GM23338 (cell line): ENCODE measurements around the gene PIGU. TPM values are rescaled to one million over a fixed set of nuclear protein-coding genes. Genes with fewer than 3 reads are reported as not detected.

ENCODE experiments used
- ATAC-seq: fragments of 200-7000 bp; cut with Tn5 transposase; 3 replicates; pipeline ENCODE4 v1.9.1; 2020
- DNase-seq: peaks from one replicate; pipeline ENCODE4 v3.0.0-alpha.2; 2015; ENCODE audit warnings: low spot score
- H2AFZ ChIP-seq: fragments of 200-600 bp; sonication (generic); 2 replicates; pipeline ENCODE4 v1.8.0; 2016; ENCODE audit warnings: antibody characterized with exemption, mild to moderate bottlenecking, moderate library complexity
- H3F3A ChIP-seq: fragments of 200-600 bp; sonication (generic); replicated peaks from 2 replicates; pipeline ENCODE4 v1.8.0; 2017; ENCODE audit warnings: antibody characterized with exemption, mixed run types, low read depth
- H3K27ac ChIP-seq: fragments of 200-600 bp; sonication (generic); 2 replicates; pipeline ENCODE4 v1.6.1; 2016; ENCODE audit warnings: low read depth
- H3K27me3 ChIP-seq: fragments of 200-600 bp; sonication (generic); 2 replicates; pipeline ENCODE4 v1.8.0; 2016; ENCODE audit warnings: mild to moderate bottlenecking, mixed run types, moderate library complexity; ENCODE audit not compliant: insufficient read depth
- H3K36me3 ChIP-seq: fragments of 200-600 bp; sonication (generic); 2 replicates; pipeline ENCODE4 v1.8.0; 2016; ENCODE audit warnings: mild to moderate bottlenecking; ENCODE audit not compliant: insufficient read depth
- H3K4me1 ChIP-seq: fragments of 200-600 bp; sonication (generic); 2 replicates; pipeline ENCODE4 v1.8.0; 2016; ENCODE audit warnings: mild to moderate bottlenecking, moderate library complexity; ENCODE audit not compliant: insufficient read depth
- H3K4me2 ChIP-seq: fragments of 200-600 bp; sonication (generic); 2 replicates; pipeline ENCODE4 v1.7.1; 2017; ENCODE audit warnings: mixed run types
- H3K4me3 ChIP-seq: fragments of 200-600 bp; sonication (generic); 2 replicates; pipeline ENCODE4 v1.6.1; 2016; ENCODE audit warnings: mixed run types
- H3K79me2 ChIP-seq: fragments of 200-600 bp; sonication (generic); replicated peaks from 2 replicates; pipeline ENCODE4 v1.8.0; 2017; ENCODE audit warnings: mild to moderate bottlenecking; ENCODE audit not compliant: insufficient read depth
- H3K9me2 ChIP-seq: fragments of 200-600 bp; sonication (generic); 2 replicates; pipeline ENCODE4 v1.8.0; 2017; ENCODE audit not compliant: insufficient read depth
- H4K20me1 ChIP-seq: fragments of 200-600 bp; sonication (generic); replicated peaks from 2 replicates; pipeline ENCODE4 v1.8.0; 2017; ENCODE audit warnings: mild to moderate bottlenecking; ENCODE audit not compliant: insufficient read depth
- H3K27ac Mint-ChIP-seq: 2 replicates; pipeline ENCODE4 v1.8.0; 2020; ENCODE audit warnings: inconsistent platforms, mild to moderate bottlenecking, moderate library complexity, mixed read lengths
- H3K27me3 Mint-ChIP-seq: 3 replicates; pipeline ENCODE4 v1.8.0; 2022; ENCODE audit warnings: low read depth, mild to moderate bottlenecking, moderate library complexity, mixed read lengths, inconsistent platforms; ENCODE audit not compliant: insufficient read depth, poor library complexity
- H3K36me3 Mint-ChIP-seq: 3 replicates; pipeline ENCODE4 v1.8.0; 2021; ENCODE audit warnings: low read depth, mild to moderate bottlenecking, inconsistent platforms, moderate library complexity, mixed read lengths
- H3K4me1 Mint-ChIP-seq: 3 replicates; pipeline ENCODE4 v1.8.0; 2020; ENCODE audit warnings: mild to moderate bottlenecking, inconsistent platforms, mixed read lengths
- H3K4me3 Mint-ChIP-seq: 3 replicates; pipeline ENCODE4 v1.8.0; 2021; ENCODE audit warnings: moderate library complexity, mild to moderate bottlenecking, inconsistent platforms, mixed read lengths
- H3K9me3 Mint-ChIP-seq: 3 replicates; pipeline ENCODE4 v1.8.0; 2020; ENCODE audit warnings: moderate library complexity, mild to moderate bottlenecking, inconsistent platforms, mixed read lengths
- CREB1 ChIP-seq: fragments of 250-450 bp; sonication (Bioruptor Pico); IDR thresholded peaks from 2 replicates; pipeline ENCODE4 v1.5.0; 2020; ENCODE audit warnings: low read depth, mild to moderate bottlenecking, moderate library complexity
- EZH2 ChIP-seq: fragments of 200-600 bp; sonication (generic); IDR thresholded peaks from one replicate; pipeline ENCODE4 v1.8.0; 2017; ENCODE audit warnings: antibody characterized with exemption, mild to moderate bottlenecking, low read depth; ENCODE audit not compliant: unreplicated experiment
- EZH2phosphoT487 ChIP-seq: fragments of 200-600 bp; sonication (generic); IDR thresholded peaks from one replicate; pipeline ENCODE4 v1.8.1; 2018; ENCODE audit warnings: antibody characterized with exemption; ENCODE audit not compliant: unreplicated experiment
- JUNB ChIP-seq: IDR thresholded peaks from one replicate; pipeline ENCODE4 v1.6.1; 2016; ENCODE audit warnings: antibody characterized with exemption; ENCODE audit not compliant: unreplicated experiment
- NANOG ChIP-seq: IDR thresholded peaks from 2 replicates; pipeline ENCODE4 v1.6.1; 2016; ENCODE audit warnings: antibody characterized with exemption, borderline replicate concordance
- POLR2AphosphoS5 ChIP-seq: IDR thresholded peaks from 2 replicates; pipeline ENCODE4 v1.6.1; 2016; ENCODE audit warnings: antibody characterized with exemption, low read depth
- REST ChIP-seq: IDR thresholded peaks from one replicate; pipeline ENCODE4 v1.6.1; 2018; ENCODE audit warnings: antibody characterized with exemption; ENCODE audit not compliant: unreplicated experiment
- STAT1 ChIP-seq: IDR thresholded peaks from one replicate; pipeline ENCODE4 v1.6.1; 2016; ENCODE audit warnings: antibody characterized with exemption; ENCODE audit not compliant: unreplicated experiment
- ZNF114 ChIP-seq: fragments of 250-450 bp; sonication (Bioruptor Pico); IDR thresholded peaks from 2 replicates; pipeline ENCODE4 v1.5.0; 2020; ENCODE audit warnings: mild to moderate bottlenecking, moderate library complexity
- polyA plus RNA-seq: library from polyadenylated mRNA; unstranded; fragments of >200 nt; fragmentation: Nextera tagmentation; extraction: Ambion mirVana; gene quantifications from 2 replicates; pipeline ENCODE4 v1.2.1, GENCODE V29; 2016
- total RNA-seq: library from RNA; depleted of rRNA; stranded (reverse); fragments of >200 nt; shearing (Covaris generic); gene quantifications from 2 replicates; pipeline ENCODE4 v1.2.3, GENCODE V29; 2014

The PIGU gene
- total and polyA plus RNA-seq, 2 experiments from 2014 or later = 24.3 to 28.9 TPM

- Mint-ChIP-seq H3K4me3 (no peak overlapping the region), H3K27me3 (no peaks in the 10 kb centered on the region), H3K36me3 (no peaks in the 10 kb centered on the region), H3K27ac (no peak overlapping the region), H3K4me1 (no peaks in the 10 kb centered on the region), H3K9me3 (no peaks in the 10 kb centered on the region)
- Histone ChIP-seq H3K27ac (no peak overlapping the region), H3K4me2 (no peak overlapping the region), H2AFZ (no peak overlapping the region), H3K79me2 (no peaks in the 10 kb centered on the region), H3K4me3 (no peak overlapping the region), H3F3A (no peaks in the 10 kb centered on the region), H3K9me2 (no peaks in the 10 kb centered on the region), H3K36me3 (0 out of 2 replicates have a peak, but pooled peaks cover 4% of the 10 kb centered on the region), H3K4me1 (no peaks in the 10 kb centered on the region), H4K20me1 (no peaks in the 10 kb centered on the region; the same call in 1 of the 2 replicates), H3K27me3 (no peaks in the 10 kb centered on the region)
- ATAC-seq (no peak), DNase-seq (no peak)
- TF ChIP-seq JUNB (no peak), POLR2AphosphoS5 (no peak), EZH2phosphoT487 (no peak), STAT1 (no peak), ZNF114 (CRISPR knock-in tag) (no peak)
These were observed 34.9 kb downstream of the PIGU start for GRCh38 chr20:34642009-34642408.

GRCh38 chr20:34639755-34640222, 37.1 kb downstream of the PIGU start:
- no peaks in the 10 kb centered on the region for H3K27me3 Mint-ChIP-seq
- no peaks in the 10 kb centered on the region; the same call in 1 of the 2 replicates for H4K20me1 ChIP-seq
- H3K4me1 ChIP-seq = no peaks in the 10 kb centered on the region
- ATAC-seq (no peak), DNase-seq (no peak)
- H3K4me3 ChIP-seq = no peak overlapping the region
- H3K4me2 ChIP-seq = no peak overlapping the region
- no peak for TF ChIP-seq NANOG
- no peaks in the 10 kb centered on the region for H3K9me3 Mint-ChIP-seq
- H3K36me3 ChIP-seq = 0 out of 2 replicates have a peak, but pooled peaks cover 4% of the 10 kb centered on the region
- no peaks in the 10 kb centered on the region for H3K27me3 ChIP-seq
- H3K4me1 Mint-ChIP-seq = no peaks in the 10 kb centered on the region
- no peaks in the 10 kb centered on the region for H3F3A ChIP-seq
- H2AFZ ChIP-seq = no peak overlapping the region
- no peak overlapping the region for H3K27ac ChIP-seq
- H3K36me3 Mint-ChIP-seq = peaks cover 12% of the 10 kb centered on the region; the same call in 2 of the 3 replicates
- H3K9me2 ChIP-seq = no peaks in the 10 kb centered on the region
- no peaks in the 10 kb centered on the region for H3K79me2 ChIP-seq
- no peak overlapping the region; the same call in none of the 2 replicates for H3K27ac Mint-ChIP-seq
- H3K4me3 Mint-ChIP-seq = no peak overlapping the region

GRCh38 chr20:34638532-34638931, 38.4 kb downstream of the PIGU start:
- DNase-seq (no peak), ATAC-seq (no peak)
- Histone ChIP-seq H3K4me2 (no peak overlapping the region), H3K79me2 (no peaks in the 10 kb centered on the region), H3F3A (no peaks in the 10 kb centered on the region), H3K27ac (0 out of 2 replicates have a peak overlapping the region, but pooled peaks have one; percentile 50), H3K9me2 (no peaks in the 10 kb centered on the region), H4K20me1 (no peaks in the 10 kb centered on the region; the same call in 1 of the 2 replicates), H3K4me3 (no peak overlapping the region), H3K27me3 (no peaks in the 10 kb centered on the region), H3K4me1 (no peaks in the 10 kb centered on the region), H2AFZ (no peak overlapping the region), H3K36me3 (peaks cover 4% of the 10 kb centered on the region; the same call in 1 of the 2 replicates)
- Mint-ChIP-seq H3K27me3 (no peaks in the 10 kb centered on the region), H3K27ac (no peak overlapping the region), H3K36me3 (peaks cover 15% of the 10 kb centered on the region; the same call in 2 of the 3 replicates), H3K9me3 (no peaks in the 10 kb centered on the region), H3K4me3 (no peak overlapping the region), H3K4me1 (no peaks in the 10 kb centered on the region)
- TF ChIP-seq REST (no peak), STAT1 (no peak), EZH2 (no peak), EZH2phosphoT487 (no peak), CREB1 (no peak), NANOG (no peak), POLR2AphosphoS5 (no peak)
